Fibroblast of skin of right biceps (primary cell): ENCODE measurements around the gene GALNT18.
A peak's percentile ranks its signal among the peaks of the same experiment; 100 is the strongest.

Source experiments
- DNase-seq: peaks from one replicate; pipeline ENCODE4 v3.0.0-alpha.2; 2013

The GALNT18 gene

DNA sequence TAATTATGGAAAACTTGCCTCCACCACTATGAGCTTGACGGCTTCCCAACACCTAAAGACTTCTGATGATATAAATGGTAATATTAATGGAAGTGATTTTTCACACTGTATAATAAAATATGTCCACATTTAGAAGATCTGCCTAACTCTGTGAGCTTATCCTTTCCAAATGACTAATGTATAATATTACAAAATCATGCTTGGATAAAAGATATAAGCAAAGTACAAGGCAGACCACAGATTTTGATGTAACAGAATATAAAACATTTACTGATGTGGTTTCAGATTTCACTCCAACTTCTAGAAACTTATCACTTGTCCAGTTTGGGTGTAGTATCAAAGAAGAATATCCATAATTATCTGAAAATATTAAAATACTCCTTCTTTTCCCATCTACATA is 36.9 kb downstream of the GALNT18 start:
- no peak for DNase-seq

DNA sequence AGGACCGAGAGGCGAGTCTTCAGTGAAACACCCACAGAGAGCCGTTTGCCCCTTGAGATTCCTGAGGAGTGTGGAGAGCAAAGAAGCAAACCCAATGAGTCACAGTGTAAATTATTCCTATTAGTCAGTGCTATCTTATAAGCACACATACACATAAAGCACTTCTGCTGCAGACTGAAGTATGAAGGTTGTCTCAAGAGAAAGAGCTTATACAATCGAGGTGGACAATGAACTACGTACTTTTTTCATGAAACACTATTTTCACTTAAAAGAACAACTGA is 37.3 kb downstream of the GALNT18 start:
- DNase-seq = peak; percentile 81

DNA sequence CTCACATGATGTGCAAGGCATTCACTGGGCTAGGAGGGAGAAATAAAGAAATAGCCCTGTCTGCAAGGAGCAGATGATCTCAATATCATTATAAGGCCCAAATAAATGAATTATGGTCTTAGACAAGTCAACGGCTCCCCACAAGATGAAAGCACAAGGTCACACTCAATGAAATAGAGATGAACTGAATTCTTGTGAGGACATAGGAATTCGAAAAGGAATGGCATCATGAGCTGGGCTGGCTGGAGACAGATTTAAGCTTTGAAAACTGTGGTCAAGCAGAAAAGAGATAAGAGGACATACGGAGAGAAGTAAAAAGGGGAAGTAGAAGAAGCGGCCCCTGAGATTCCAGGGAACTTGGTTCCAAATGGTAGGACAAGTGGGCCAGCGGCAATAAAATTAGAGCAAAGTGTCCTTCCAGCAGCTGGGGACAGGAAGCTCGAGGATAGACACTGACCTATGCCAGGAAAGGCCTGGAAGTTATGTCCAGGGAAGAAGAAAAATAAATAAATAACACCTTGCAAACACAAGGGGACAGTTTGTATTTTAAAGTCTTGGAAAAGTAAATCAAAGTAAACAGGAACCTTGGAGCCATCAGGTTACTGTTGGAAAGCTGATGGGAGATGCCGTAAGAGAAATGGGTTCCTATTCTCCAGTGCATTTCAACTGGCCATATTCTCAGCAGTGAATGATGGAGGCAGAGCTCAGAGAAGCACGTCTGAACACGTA is 37.8 kb downstream of the GALNT18 start:
- no peak for DNase-seq

DNA sequence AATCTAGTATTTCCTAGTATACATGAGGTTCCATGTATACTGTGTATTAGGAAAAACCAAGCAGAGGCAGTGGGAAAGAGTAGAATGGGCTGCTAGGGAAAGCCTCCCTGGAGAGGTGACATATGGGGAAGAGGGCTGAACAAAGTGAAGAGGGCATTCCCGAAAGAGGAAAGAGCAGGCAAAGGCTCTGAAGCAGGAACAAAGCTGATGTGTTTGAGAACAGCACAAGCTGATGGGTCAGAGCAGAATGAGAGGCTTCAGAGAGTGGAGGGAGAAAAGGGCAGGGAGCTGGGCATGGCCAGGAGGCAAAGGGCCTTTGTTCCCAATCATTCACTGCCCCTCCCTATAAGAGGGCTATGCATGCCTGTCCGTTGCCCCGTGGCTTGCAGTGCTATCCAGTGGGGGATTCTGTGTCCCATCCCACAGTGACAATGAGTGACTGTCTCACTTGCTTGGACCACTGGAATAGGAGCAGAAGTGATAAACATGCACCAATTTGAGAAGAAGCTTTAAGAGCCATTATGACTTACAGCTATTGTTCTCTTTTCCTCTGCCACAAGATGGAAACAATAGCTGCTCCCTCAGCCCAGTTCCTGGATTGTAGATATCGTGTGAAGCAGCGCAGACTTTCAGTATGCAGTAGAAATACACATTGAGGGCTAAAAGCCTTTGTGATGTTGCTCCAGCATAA is 39.6 kb downstream of the GALNT18 start:
- DNase-seq = no peak

GRCh38 chr11:11581481-11581880 is 40.3 kb downstream of the GALNT18 start:
- DNase-seq = no peak

- no peak for DNase-seq
Observed at GRCh38 chr11:11580841-11581411, 40.9 kb downstream of the GALNT18 start.

GRCh38 chr11:11580012-11580411 is 41.8 kb downstream of the GALNT18 start:
- no peak for DNase-seq

DNA sequence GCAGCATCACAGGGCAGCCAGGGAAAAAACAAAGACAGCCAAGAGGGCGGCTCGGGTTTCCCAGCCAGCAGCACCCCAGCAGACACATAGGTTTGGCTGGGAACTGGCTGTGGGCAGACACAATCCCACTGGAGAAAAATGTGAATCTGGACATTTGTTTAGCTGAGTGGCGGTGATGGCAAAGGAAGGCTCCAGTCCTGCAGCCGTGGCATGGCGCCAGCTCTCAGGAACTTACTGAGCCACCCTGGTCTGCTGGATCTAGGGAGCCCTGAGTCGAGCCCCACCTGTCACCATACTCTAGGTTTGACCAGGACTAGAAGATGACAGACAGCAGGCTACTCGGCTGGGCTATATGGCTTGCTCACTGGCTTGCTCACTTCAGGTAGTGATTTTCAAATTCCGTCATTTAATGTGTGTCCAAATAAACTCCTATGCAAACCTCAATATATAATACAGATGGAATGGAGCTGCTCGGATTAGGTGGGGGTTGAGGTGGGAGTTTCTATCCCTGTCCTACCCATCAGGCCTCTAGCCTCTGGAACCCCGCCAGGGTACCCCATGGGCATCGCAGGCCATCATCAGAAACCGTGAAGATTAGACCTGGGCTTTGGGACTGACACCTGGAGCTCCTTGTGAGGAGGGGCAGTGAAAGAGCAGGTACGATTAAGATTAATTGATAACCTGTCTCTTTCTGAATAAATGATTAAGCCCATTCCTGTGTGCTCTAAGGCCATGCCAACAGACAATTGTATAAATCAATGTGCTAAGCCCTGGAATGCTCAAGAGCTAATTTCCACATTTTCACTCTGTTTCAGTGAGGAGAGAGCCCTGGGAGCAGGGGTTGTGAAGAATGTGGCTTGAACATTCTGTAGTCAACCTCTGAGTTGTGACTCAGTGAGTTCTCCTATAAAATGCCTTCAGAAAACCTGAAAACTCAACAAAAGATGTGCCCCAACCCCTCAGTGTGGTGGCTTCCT is 42.5 kb downstream of the GALNT18 start:
- DNase-seq = no peak

GRCh38 chr11:11577932-11578911 is 43.6 kb downstream of the GALNT18 start:
- DNase-seq = no peak

GRCh38 chr11:11577251-11577855 is 44.5 kb downstream of the GALNT18 start:
- no peak for DNase-seq

DNA sequence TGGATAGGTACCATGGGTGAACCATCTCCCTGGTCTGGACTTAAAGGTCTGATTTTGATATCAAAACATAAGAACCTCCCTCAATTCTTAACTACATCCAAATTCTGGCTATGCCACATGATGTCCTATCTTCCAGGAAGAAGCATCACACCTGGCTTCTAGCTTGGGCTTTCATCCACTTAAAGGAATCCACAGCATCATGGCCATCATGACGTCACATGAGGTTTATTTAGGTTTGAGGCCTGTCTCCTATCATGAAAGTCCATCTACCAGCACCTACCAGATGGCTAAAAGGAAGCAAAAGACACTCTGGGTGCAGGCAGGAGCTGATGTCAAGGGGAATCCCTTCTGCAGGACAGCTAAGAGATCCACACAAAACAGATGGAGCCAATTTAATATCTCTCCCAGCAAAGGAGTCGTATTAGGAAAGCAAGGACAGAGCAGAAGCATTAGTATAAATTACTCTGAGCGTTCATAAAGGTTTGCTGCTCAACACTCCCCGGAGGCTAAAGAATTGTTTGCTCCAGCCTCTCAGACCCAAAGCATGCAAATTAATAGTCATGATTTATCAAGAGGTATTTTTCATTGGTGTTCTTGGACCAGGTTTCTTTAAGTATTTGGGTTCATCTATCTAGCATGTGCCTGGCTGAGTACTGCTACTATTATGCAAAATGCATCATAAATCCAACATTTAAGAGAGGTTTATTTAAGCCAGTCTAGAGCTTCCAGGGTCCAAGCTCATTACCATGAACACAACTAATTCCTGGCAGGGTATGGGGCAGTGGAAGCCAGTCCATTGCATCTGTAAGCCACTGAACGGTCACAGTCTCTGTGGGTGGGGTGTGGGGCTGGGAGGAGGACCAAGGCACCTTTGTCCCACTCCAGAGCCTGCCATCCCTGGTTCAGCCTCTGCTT is 47.2 kb downstream of the GALNT18 start:
- DNase-seq = no peak

GRCh38 chr11:11572386-11572785 is 49.4 kb downstream of the GALNT18 start:
- no peak for DNase-seq

- no peak for DNase-seq
Observed at GRCh38 chr11:11571893-11572292, 49.9 kb downstream of the GALNT18 start.

DNA sequence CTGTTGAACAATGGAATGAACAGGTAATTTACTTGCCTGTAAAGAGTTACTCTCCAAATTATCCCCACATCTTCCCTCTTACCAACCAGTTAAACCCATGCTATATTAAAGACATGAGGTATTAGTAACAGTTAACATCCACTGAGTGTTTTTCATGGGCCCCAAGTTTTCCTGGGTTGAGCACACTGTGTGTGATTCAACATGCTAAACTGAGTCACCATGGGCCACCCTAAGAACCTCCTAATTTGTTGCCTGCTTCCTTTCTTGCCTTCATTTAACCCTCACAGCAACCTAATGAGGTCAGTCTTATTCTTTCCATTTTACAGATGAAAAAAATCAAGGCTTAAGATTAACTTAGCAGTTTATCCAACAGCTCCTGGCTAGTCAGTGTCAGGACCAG is 51.0 kb downstream of the GALNT18 start:
- no peak for DNase-seq

DNA sequence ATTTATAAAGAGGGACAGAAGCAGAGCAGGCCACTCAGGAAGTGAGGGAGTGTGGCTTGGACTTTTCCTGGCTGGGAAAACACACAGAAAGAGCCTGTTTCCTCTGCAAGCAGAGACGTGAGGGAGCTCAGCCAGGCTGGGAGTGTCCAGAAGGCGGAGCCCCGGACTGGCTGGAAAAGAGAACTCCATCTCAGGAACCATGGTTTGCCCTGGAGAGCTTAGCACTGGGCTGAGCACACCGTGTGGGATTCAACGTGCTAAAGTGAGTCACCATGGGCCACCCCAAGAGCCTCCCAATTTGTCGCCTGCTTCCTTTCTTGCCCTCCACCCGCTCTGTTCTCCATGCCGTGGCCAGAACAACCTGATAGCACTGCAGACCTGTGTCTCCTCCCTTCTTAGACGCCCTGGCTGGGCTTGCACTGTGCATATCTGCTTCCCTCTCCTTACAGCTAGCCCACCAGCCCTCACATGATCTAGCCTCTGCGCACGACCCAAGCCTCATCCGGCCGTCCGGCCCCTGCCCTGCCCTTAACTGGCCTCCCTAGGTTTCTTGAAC is 51.8 kb downstream of the GALNT18 start:
- no peak for DNase-seq

GRCh38 chr11:11568651-11569229 is 53.1 kb downstream of the GALNT18 start:
- DNase-seq = no peak

GRCh38 chr11:11567936-11568650 is 53.7 kb downstream of the GALNT18 start:
- no peak for DNase-seq

GRCh38 chr11:11565636-11566035 is 56.2 kb downstream of the GALNT18 start:
- no peak for DNase-seq
